ENCODE results near the gene SRRM2.

Gene SRRM2

GRCh38 chr16:2795395-2796143 lies 43.1 kb downstream of the SRRM2 start:
- no peak for DNase-seq (ENCODE audit: insufficient read length)
- TF ChIP-seq POLR2A (IDR thresholded peaks at IDR 0.05; ENCODE audit: low read depth, low read length) (no peak), POLR2AphosphoS5 (IDR thresholded peaks at IDR 0.05; ENCODE audit: low read depth, low read length) (no peak), TAF1 (IDR thresholded peaks at IDR 0.05; ENCODE audit: borderline replicate concordance, low read depth, low read length) (no peak)
- no peak for FAIRE-seq

GRCh38 chr16:2798723-2799204 lies 46.3 kb downstream of the SRRM2 start:
- DNase-seq (ENCODE audit: insufficient read length) (no peak), FAIRE-seq (no peak)
- TF ChIP-seq POLR2A (IDR thresholded peaks at IDR 0.05; ENCODE audit: low read depth, low read length): no peak
- no peak for TF ChIP-seq TAF1 (IDR thresholded peaks at IDR 0.05; ENCODE audit: borderline replicate concordance, low read depth, low read length)
- no peak for TF ChIP-seq POLR2AphosphoS5 (IDR thresholded peaks at IDR 0.05; ENCODE audit: low read depth, low read length)

- no peak for FAIRE-seq
- TF ChIP-seq POLR2A (IDR thresholded peaks at IDR 0.05; ENCODE audit: low read depth, low read length) (no peak), TAF1 (IDR thresholded peaks at IDR 0.05; ENCODE audit: borderline replicate concordance, low read depth, low read length) (no peak), POLR2AphosphoS5 (IDR thresholded peaks at IDR 0.05; ENCODE audit: low read depth, low read length) (no peak)
- DNase-seq (ENCODE audit: insufficient read length): no peak
Measured at GRCh38 chr16:2799205-2799858, 46.9 kb downstream of the SRRM2 start.

GRCh38 chr16:2799859-2800226 lies 47.4 kb downstream of the SRRM2 start:
- FAIRE-seq: no peak
- no peak for TF ChIP-seq POLR2AphosphoS5 (IDR thresholded peaks at IDR 0.05; ENCODE audit: low read depth, low read length)
- no peak for TF ChIP-seq TAF1 (IDR thresholded peaks at IDR 0.05; ENCODE audit: borderline replicate concordance, low read depth, low read length)
- TF ChIP-seq POLR2A (IDR thresholded peaks at IDR 0.05; ENCODE audit: low read depth, low read length): no peak
- DNase-seq (ENCODE audit: insufficient read length): no peak

GRCh38 chr16:2803545-2804195 lies 51.2 kb downstream of the SRRM2 start:
- TF ChIP-seq TAF1 (IDR thresholded peaks at IDR 0.05; ENCODE audit: borderline replicate concordance, low read depth, low read length) (no peak), POLR2AphosphoS5 (IDR thresholded peaks at IDR 0.05; ENCODE audit: low read depth, low read length) (no peak), POLR2A (IDR thresholded peaks at IDR 0.05; ENCODE audit: low read depth, low read length) (no peak)
- no peak for FAIRE-seq
- no peak for DNase-seq (ENCODE audit: insufficient read length)

GRCh38 chr16:2804728-2805127 lies 52.3 kb downstream of the SRRM2 start:
- TF ChIP-seq POLR2AphosphoS5 (IDR thresholded peaks at IDR 0.05; ENCODE audit: low read depth, low read length) (no peak), TAF1 (IDR thresholded peaks at IDR 0.05; ENCODE audit: borderline replicate concordance, low read depth, low read length) (no peak), POLR2A (IDR thresholded peaks at IDR 0.05; ENCODE audit: low read depth, low read length) (no peak)
- FAIRE-seq (no peak), DNase-seq (ENCODE audit: insufficient read length) (no peak)

GRCh38 chr16:2806286-2806685 lies 53.8 kb downstream of the SRRM2 start:
- FAIRE-seq: no peak

GRCh38 chr16:2808181-2808580 lies 55.7 kb downstream of the SRRM2 start:
- no peak for DNase-seq (ENCODE audit: insufficient read length)
- TF ChIP-seq TAF1 (IDR thresholded peaks at IDR 0.05; ENCODE audit: borderline replicate concordance, low read depth, low read length) (no peak), POLR2AphosphoS5 (IDR thresholded peaks at IDR 0.05; ENCODE audit: low read depth, low read length) (no peak), POLR2A (IDR thresholded peaks at IDR 0.05; ENCODE audit: low read depth, low read length) (no peak)
- FAIRE-seq: no peak

More at GRCh38 chr16:2806286-2806685, 53.8 kb downstream of the SRRM2 start:
- DNase-seq (ENCODE audit: insufficient read length): no peak
- TF ChIP-seq TAF1 (IDR thresholded peaks at IDR 0.05; ENCODE audit: borderline replicate concordance, low read depth, low read length): no peak
- no peak for TF ChIP-seq POLR2AphosphoS5 (IDR thresholded peaks at IDR 0.05; ENCODE audit: low read depth, low read length)
- TF ChIP-seq POLR2A (IDR thresholded peaks at IDR 0.05; ENCODE audit: low read depth, low read length): no peak

GRCh38 chr16:2809149-2809760 lies 56.8 kb downstream of the SRRM2 start:
- TF ChIP-seq TAF1 (IDR thresholded peaks at IDR 0.05; ENCODE audit: borderline replicate concordance, low read depth, low read length) (no peak), POLR2AphosphoS5 (IDR thresholded peaks at IDR 0.05; ENCODE audit: low read depth, low read length) (no peak), POLR2A (IDR thresholded peaks at IDR 0.05; ENCODE audit: low read depth, low read length) (no peak)
- no peak for DNase-seq (ENCODE audit: insufficient read length)
- FAIRE-seq: no peak

- TF ChIP-seq POLR2AphosphoS5 (IDR thresholded peaks at IDR 0.05; ENCODE audit: low read depth, low read length): no peak
- no peak for TF ChIP-seq TAF1 (IDR thresholded peaks at IDR 0.05; ENCODE audit: borderline replicate concordance, low read depth, low read length)
- no peak for TF ChIP-seq POLR2A (IDR thresholded peaks at IDR 0.05; ENCODE audit: low read depth, low read length)
- FAIRE-seq (no peak), DNase-seq (ENCODE audit: insufficient read length) (no peak)
Measured at GRCh38 chr16:2810651-2811050, 58.2 kb downstream of the SRRM2 start.

Data from GM12892 (cell line).